Esophagus muscularis mucosa (tissue), 4 donors: ENCODE data around the gene BCL2L14. TPM values are rescaled to one million over a fixed set of nuclear protein-coding genes. Genes with fewer than 3 reads are reported as not detected.

Experiments used
- DNase-seq: peaks from one replicate; pipeline ENCODE4 v3.0.0-alpha.2; 2017; ENCODE audit errors: extremely low spot score
- H3K27ac ChIP-seq, 4 donors: fragments of 200-600 bp; sonication (generic); replicated peaks in 1 of 4; 1 replicate in 3 of 4; 2 replicates in 1 of 4; pipeline ENCODE4 v1.5.1; 2016 to 2019; ENCODE audit warnings: mild to moderate bottlenecking in 1 of 4
- H3K27me3 ChIP-seq, 4 donors: fragments of 200-600 bp; sonication (generic); one replicate each; pipeline versions ENCODE4 v1.5.1 to v1.6.0; 2016 to 2019
- H3K36me3 ChIP-seq, 4 donors: fragments of 200-600 bp; sonication (generic); one replicate each; pipeline ENCODE4 v1.5.1; 2016 to 2019
- H3K4me1 ChIP-seq, 4 donors: fragments of 200-600 bp; sonication (generic); one replicate each; pipeline ENCODE4 v1.5.1; 2016 to 2019
- H3K4me3 ChIP-seq, 4 donors: fragments of 200-600 bp; sonication (generic); 1 replicate in 2 of 4; 2 replicates in 2 of 4; pipeline ENCODE4 v1.5.1; 2016 to 2019; ENCODE audit warnings: mild to moderate bottlenecking in 4 of 4, moderate library complexity in 1 of 4
- H3K9me3 ChIP-seq, 4 donors: fragments of 200-600 bp; sonication (generic); 1 replicate in 3 of 4; 2 replicates in 1 of 4; pipeline ENCODE4 v1.5.1; 2016 to 2019
- CTCF ChIP-seq, 3 experiments: fragments of 200-600 bp in 2 of 3; fragments of 450-650 bp in 1 of 3; sonication (generic) in 2 of 3; IDR thresholded peaks; one replicate each; pipeline ENCODE4 v1.5.1; 2017 to 2019; ENCODE audit warnings: antibody characterized with exemption in 3 of 3, mild to moderate bottlenecking in 2 of 3, moderate library complexity in 1 of 3
- EP300 ChIP-seq: sonication (generic); formaldehyde crosslinking; IDR thresholded peaks from one replicate; pipeline ENCODE4 v1.6.1; 2017; ENCODE audit warnings: antibody characterized with exemption
- POLR2A ChIP-seq: fragments of 450-650 bp; IDR thresholded peaks from one replicate; pipeline ENCODE4 v1.6.1; 2017; ENCODE audit warnings: antibody characterized with exemption, moderate library complexity, mild to moderate bottlenecking, low read depth
- POLR2AphosphoS5 ChIP-seq, 2 donors: sonication (generic); formaldehyde crosslinking; IDR thresholded peaks; one replicate each; pipeline ENCODE4 v1.6.1; 2017; ENCODE audit warnings: antibody characterized with exemption in 2 of 2
- WGBS: methylation state at CpG from one replicate; pipeline ENCODE4 v1.1.5; 2018; 5-methylcytosine and 5-hydroxymethylcytosine counted together
- intact Hi-C: fragments of 100-400 bp; cut with DNase I; formaldehyde crosslinking; loops from one replicate; pipeline ENCODE4 v1.15.1; 2023
- total RNA-seq, 4 donors: library from RNA; depleted of rRNA; stranded (reverse); fragments of >200 nt; gene quantifications; one replicate each; pipeline versions ENCODE4 v1.1.0 to v1.2.1, GENCODE V29; 2016

The BCL2L14 gene
- total RNA-seq, 4 donors from 2014 or later = not detected

DNA sequence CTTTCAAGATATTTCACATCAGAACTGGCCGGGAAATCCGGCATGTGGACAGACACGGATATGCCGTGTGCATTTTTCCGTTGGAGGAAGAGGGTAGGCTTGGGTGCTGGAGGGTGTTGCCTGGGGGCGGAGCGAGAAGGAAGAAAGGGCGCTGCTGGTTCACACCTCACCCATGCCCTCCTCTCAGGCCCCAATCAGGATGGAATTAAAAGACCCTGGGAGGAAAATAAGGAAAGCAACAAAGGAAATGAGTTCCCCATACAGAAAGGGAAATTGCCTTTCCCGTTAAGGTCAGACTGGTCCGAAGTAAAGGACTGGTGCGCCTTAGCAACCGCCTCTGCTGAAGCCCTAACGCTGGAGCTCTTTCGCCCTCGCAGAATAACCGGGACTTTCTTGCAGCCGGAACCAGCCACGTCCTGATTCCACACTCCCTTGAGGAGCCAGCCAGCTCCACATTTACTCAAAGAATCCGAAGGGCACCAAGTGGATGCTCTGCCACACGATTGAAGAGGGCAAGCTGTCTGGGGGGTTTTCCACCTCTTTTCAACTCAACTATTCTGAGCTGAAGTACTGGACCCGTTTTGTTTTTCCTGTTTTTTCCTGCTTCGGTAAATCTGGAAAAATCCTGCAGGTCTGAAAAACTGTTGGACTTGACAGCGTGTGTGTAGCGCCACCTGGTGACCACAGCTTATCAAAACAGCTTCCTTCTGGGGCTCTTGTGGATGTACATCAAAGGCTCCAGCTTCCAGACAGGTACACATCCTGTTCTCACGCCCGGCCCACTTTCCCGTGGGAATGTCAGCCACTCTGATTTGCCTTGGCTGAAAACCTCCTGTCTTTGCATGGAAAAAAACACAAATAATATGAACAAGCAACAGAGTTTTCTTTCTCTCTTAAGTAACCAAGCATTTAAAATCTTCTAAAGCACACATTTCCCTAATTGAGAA is 37.6 kb upstream of the BCL2L14 start:
- intact Hi-C loops = loop anchor here (1.0 to 10.0 kb wide), 4 partner anchors 148 to 452 kb away; partner anchors contain the start of genes ETV6 and LRP6
- H3K4me3 ChIP-seq = peak overlapping the region; percentile 46 to 59 (median 50)
- TF ChIP-seq POLR2AphosphoS5 (IDR thresholded peaks at IDR 0.05) (no peak), EP300 (no peak), POLR2A (no peak), CTCF (IDR thresholded peaks at IDR 0.05) (peak; percentile 83 to 93 (median 90))
- H3K4me1 ChIP-seq = peaks cover 8 to 12% (median 10%) of the 10 kb centered on the region in 4 donors
- no peaks in the 10 kb centered on the region for H3K9me3 ChIP-seq
- WGBS = 2% methylated on average over 27 of the region's 27 CpGs
- no peaks in the 10 kb centered on the region for H3K27me3 ChIP-seq
- DNase-seq = peak; percentile 94
- peak overlapping the region; percentile 75 to 79 (median 78) for H3K27ac ChIP-seq
- no peaks in the 10 kb centered on the region for H3K36me3 ChIP-seq

DNA sequence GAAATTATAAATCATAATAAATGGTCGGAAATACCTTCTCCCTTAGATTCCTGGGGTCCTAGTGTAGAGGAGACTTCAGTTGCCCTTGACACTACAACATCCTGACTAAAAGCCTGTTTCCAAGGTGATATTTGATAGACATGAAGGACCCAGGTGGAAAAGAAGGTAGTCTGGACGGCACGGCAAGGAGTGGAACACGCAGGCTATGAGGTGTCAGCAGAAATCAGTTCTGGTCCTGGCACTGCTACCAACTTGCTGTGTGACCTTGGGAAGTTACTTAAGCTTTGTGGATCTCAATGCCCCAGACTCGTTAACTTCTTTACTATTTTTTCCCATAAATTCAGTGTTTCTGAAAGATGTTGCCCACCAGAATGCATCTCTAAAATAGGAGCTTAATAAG is 36.9 kb upstream of the BCL2L14 start:
- Histone ChIP-seq H3K27me3 (no peaks in the 10 kb centered on the region), H3K9me3 (no peaks in the 10 kb centered on the region), H3K27ac (no peak overlapping the region), H3K4me1 (peaks cover 8 to 12% (median 10%) of the 10 kb centered on the region in 4 donors), H3K36me3 (no peaks in the 10 kb centered on the region), H3K4me3 (no peak overlapping the region)
- intact Hi-C loops = loop anchor here (1.0 to 10.0 kb wide), 4 partner anchors 149 to 453 kb away; partner anchors contain the start of genes ETV6 and LRP6
- no peak for TF ChIP-seq CTCF (IDR thresholded peaks at IDR 0.05)
- TF ChIP-seq POLR2AphosphoS5 (IDR thresholded peaks at IDR 0.05) = no peak
- no peak for TF ChIP-seq EP300
- no peak for TF ChIP-seq POLR2A
- no peak for DNase-seq
- 54% methylated on average over 5 of the region's 5 CpGs for WGBS

DNA sequence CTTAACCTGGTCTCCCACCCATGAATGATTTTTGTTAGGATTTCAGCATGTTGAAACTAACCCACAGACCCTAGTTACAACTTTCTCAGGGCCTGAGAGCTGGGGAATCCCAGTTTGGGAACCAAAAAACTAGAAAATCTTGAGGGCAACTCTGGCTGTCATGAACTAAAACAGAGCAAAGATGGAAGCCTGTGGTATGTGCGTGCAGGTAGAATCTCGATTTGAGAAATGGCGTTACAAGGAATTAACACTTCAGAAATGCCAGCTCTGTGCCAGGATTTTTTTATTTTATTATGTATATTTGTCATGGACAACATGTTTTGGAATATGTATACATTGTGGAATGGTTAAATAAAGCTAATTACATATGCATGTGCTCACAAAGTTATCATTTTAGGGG is 36.4 kb upstream of the BCL2L14 start:
- Histone ChIP-seq H3K9me3 (no peaks in the 10 kb centered on the region), H3K27me3 (no peaks in the 10 kb centered on the region), H3K4me3 (no peak overlapping the region), H3K36me3 (no peaks in the 10 kb centered on the region), H3K4me1 (peaks cover 8 to 12% (median 10%) of the 10 kb centered on the region in 4 donors), H3K27ac (no peak overlapping the region)
- intact Hi-C loops = loop anchor here (5.0 to 10.0 kb wide), 3 partner anchors 150 to 390 kb away; partner anchors contain the start of genes ETV6 and LRP6
- no peak for DNase-seq
- no peak for TF ChIP-seq EP300
- TF ChIP-seq CTCF (IDR thresholded peaks at IDR 0.05) = no peak
- no peak for TF ChIP-seq POLR2A
- no peak for TF ChIP-seq POLR2AphosphoS5 (IDR thresholded peaks at IDR 0.05)
- WGBS = 90% methylated on average over 3 of the region's 3 CpGs

DNA sequence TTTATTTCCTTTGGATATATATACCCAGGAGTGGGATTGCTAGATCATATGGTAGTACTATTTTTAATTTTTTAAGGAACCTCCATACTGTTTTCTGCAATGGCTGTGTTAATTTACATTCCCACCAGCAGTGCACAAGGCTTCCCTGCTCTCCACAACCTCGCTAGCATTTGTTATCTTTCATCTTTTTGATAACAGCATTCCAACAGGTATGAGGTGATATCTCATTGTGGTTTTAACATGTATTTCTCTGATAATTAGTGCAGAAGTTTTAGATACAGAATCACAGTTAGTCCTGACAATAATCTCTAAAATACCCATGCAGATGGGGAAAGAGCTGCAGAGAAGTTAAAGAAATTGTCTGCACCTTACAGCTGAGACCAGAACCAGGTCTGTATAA is 35.5 kb upstream of the BCL2L14 start:
- Histone ChIP-seq H3K9me3 (no peaks in the 10 kb centered on the region), H3K4me1 (peaks cover 8 to 12% (median 10%) of the 10 kb centered on the region in 4 donors), H3K4me3 (no peak overlapping the region), H3K27me3 (no peaks in the 10 kb centered on the region), H3K27ac (no peak overlapping the region), H3K36me3 (no peaks in the 10 kb centered on the region)
- no peak for TF ChIP-seq CTCF (IDR thresholded peaks at IDR 0.05)
- TF ChIP-seq POLR2AphosphoS5 (IDR thresholded peaks at IDR 0.05) = no peak
- no peak for TF ChIP-seq POLR2A
- no peak for TF ChIP-seq EP300
- intact Hi-C loops = loop anchor here (10.0 kb wide), 2 partner anchors 150 to 390 kb away; partner anchors contain the start of gene ETV6
- 100% methylated on average over 1 of the region's 1 CpG for WGBS
- DNase-seq = no peak
